ENCODE measurements around the gene TAS2R19.
"Not testable (repeated sequence)": the region's sequence is repeated elsewhere in the genome, so short reads cannot be mapped to it uniquely, and the experiment has no call there.

The TAS2R19 gene

DNA sequence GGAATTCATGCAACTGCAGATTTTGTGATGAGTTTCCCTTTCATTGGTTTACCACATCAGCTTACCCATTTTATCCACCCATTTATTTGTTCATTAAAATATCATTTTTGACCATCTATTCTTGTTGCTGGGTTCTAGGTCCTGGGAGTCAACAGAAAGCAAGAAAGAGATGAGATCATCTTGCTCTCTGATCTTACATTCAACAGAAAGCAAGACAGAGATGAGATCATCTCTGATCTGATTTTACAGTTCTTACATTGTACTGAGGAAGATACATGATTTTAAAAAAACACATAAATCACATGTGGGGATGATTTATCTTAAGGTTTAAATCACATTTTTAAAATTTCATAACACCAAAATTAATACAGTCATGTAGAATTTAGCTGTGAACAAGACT is 37.4 kb upstream of the TAS2R19 start:
- H3K36me3 ChIP-seq (ENCODE audit: control insufficient read depth, insufficient read depth, low read length): no peaks in the 10 kb centered on the region
- TF ChIP-seq, protein P1, sequence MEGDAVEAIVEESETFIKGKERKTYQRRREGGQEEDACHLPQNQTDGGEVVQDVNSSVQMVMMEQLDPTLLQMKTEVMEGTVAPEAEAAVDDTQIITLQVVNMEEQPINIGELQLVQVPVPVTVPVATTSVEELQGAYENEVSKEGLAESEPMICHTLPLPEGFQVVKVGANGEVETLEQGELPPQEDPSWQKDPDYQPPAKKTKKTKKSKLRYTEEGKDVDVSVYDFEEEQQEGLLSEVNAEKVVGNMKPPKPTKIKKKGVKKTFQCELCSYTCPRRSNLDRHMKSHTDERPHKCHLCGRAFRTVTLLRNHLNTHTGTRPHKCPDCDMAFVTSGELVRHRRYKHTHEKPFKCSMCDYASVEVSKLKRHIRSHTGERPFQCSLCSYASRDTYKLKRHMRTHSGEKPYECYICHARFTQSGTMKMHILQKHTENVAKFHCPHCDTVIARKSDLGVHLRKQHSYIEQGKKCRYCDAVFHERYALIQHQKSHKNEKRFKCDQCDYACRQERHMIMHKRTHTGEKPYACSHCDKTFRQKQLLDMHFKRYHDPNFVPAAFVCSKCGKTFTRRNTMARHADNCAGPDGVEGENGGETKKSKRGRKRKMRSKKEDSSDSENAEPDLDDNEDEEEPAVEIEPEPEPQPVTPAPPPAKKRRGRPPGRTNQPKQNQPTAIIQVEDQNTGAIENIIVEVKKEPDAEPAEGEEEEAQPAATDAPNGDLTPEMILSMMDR (IDR thresholded peaks at IDR 0.05; ENCODE audit: insufficient read depth, low read length, poor library complexity, severe bottlenecking): no peak
- no peak overlapping the region for H3K4me3 ChIP-seq (replicated peaks; ENCODE audit: low read depth, low read length)
- no peak for DNase-seq (ENCODE audit: extremely low read depth, insufficient read length)
- no peaks in the 10 kb centered on the region for H3K27me3 ChIP-seq (replicated peaks; ENCODE audit: control insufficient read depth, insufficient read depth, low read length)

DNA sequence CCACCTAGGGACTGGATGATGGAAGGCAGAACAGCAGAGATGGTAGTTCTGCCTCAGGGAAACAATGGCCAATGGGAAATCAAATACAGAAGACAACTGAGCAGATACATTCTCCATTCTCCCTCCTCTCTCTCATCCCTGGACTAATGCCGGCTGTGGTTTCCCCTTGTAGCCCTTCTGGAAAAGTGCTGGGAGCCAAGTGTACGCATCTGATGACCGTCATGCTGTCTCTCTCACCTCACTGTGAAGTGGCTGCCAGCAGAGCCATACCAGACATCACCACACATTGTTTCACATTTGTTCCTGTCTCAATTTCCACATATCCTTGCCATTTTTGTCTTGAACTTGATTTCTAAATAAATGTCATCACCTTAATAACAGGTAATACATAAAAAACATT is 36.6 kb upstream of the TAS2R19 start:
- DNase-seq (ENCODE audit: extremely low read depth, insufficient read length): no peak
- no peaks in the 10 kb centered on the region for H3K27me3 ChIP-seq (replicated peaks; ENCODE audit: control insufficient read depth, insufficient read depth, low read length)
- no peak overlapping the region for H3K4me3 ChIP-seq (replicated peaks; ENCODE audit: low read depth, low read length)
- no peaks in the 10 kb centered on the region for H3K36me3 ChIP-seq (ENCODE audit: control insufficient read depth, insufficient read depth, low read length)
- TF ChIP-seq, protein P1 (IDR thresholded peaks at IDR 0.05; ENCODE audit: insufficient read depth, low read length, poor library complexity, severe bottlenecking): no peak

DNA sequence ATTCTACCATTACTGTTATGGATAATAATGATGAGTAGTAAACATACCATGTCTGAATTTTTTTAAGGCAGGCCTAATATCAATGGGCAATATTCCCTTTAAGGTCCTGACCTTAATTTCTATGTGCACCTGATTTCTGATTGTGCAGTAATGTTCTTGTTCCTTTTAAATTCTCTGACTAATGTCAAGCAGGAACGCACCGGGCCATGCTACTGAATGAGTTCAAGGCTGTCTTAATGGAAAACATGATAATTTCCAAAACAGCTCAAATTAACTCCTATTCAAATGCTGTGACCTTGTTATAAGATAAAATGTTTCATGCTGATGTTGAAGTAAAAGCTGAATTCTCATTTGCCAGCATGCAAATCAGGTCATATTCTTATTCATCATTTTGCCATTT is 32.9 kb upstream of the TAS2R19 start:
- DNase-seq (ENCODE audit: extremely low read depth, insufficient read length): no peak
- TF ChIP-seq, protein P1 (IDR thresholded peaks at IDR 0.05; ENCODE audit: insufficient read depth, low read length, poor library complexity, severe bottlenecking): no peak
- Histone ChIP-seq H3K27me3 (replicated peaks; ENCODE audit: control insufficient read depth, insufficient read depth, low read length) (no peaks in the 10 kb centered on the region), H3K4me3 (replicated peaks; ENCODE audit: low read depth, low read length) (no peak overlapping the region), H3K36me3 (ENCODE audit: control insufficient read depth, insufficient read depth, low read length) (no peaks in the 10 kb centered on the region)

DNA sequence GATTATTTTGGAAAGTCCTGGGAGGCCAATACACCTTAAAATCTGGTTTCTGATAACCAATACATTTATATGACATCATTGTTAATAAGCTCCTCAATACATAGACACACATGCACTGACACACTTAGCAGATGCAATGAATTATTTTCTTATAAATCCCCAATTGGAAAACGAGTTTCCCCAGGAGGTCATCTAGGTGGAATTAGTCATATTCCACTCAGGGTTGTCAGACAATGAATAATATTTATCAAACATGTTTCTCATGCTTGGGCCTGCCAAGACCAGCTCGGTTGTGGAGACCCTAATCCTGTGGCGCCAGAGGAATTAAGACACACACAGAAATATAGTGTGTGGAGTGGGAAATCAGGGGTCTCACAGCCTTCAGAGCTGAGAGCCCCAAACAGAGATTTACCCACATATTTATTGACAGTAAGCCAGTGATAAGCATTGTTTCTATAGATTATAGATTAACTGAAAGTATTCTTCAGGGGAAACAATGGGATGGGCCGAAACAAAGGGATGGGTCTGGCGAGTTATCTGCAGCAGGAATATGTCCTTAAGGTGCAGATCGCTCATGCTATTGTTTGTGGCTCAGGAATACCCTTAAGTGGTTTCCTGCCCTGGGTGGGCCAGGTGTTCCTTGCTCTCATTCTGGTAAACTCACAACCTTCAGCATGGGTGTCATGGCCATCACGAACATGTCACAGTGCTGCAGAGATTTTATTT is 27.5 kb upstream of the TAS2R19 start:
- H3K27me3 ChIP-seq (replicated peaks; ENCODE audit: control insufficient read depth, insufficient read depth, low read length); H3K36me3 ChIP-seq (ENCODE audit: control insufficient read depth, insufficient read depth, low read length); H3K4me3 ChIP-seq (replicated peaks; ENCODE audit: low read depth, low read length); DNase-seq (ENCODE audit: extremely low read depth, insufficient read length): not testable (repeated sequence)

DNA sequence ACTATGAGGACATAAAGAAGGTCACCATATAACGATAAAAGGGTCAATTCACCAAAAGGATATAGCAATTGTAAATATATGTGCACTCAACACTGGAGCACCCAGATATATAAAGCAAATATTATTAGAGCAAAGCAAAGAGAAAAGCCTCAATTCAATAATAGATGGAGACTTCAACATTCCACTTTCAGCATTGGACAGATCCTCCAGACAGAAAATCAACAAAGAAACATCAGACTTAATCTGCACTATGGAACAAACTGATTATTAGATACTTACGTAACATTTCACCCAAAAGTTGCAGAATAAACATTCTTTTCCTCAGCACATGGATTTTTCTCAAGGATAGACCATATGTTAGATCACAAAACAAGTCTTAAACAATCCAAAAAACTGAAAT is 18.9 kb upstream of the TAS2R19 start:
- not testable (repeated sequence) for H3K4me3 ChIP-seq (replicated peaks; ENCODE audit: low read depth, low read length); H3K27me3 ChIP-seq (replicated peaks; ENCODE audit: control insufficient read depth, insufficient read depth, low read length); H3K36me3 ChIP-seq (ENCODE audit: control insufficient read depth, insufficient read depth, low read length); DNase-seq (ENCODE audit: extremely low read depth, insufficient read length)

DNA sequence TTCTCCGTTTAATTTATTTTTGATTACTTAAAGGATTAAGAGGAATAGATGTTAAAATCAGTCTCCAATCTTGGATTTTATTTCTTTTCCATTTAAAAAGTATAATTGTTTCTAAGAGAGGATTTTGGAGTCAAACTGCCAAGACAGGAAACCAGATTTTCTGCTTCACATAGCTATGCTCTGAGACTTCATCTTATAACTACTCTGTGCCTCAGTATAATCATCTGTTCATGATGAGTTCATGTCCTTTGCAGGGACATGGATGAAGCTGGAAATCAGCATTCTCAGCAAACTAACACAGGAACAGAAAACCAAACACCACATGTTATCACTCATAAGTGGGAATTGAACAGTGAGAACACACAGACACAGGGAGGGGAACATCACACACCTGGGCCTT is 17.7 kb upstream of the TAS2R19 start:
- no peak for DNase-seq (ENCODE audit: extremely low read depth, insufficient read length)
- no peaks in the 10 kb centered on the region for H3K36me3 ChIP-seq (ENCODE audit: control insufficient read depth, insufficient read depth, low read length)
- TF ChIP-seq, protein P1 (IDR thresholded peaks at IDR 0.05; ENCODE audit: insufficient read depth, low read length, poor library complexity, severe bottlenecking): no peak
- no peaks in the 10 kb centered on the region for H3K27me3 ChIP-seq (replicated peaks; ENCODE audit: control insufficient read depth, insufficient read depth, low read length)
- no peak overlapping the region for H3K4me3 ChIP-seq (replicated peaks; ENCODE audit: low read depth, low read length)

DNA sequence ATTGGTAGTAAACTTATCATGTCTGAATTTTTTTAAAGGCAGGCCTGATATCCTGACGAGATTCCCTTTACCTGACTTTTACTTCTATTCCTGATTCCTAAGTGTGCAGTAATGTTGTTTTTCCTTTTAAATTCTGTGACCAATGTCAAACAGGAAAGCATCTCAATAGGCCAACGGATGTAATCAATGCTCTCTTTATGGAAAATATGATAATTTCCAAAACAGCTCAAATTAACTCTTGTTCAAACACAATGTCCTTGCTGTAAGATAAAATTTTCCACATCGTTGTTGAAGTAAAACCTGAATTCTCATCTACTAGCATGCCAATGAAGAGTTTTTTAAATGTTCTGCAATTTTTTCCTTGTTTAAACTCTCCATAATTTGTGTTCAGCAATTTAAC is 16.8 kb upstream of the TAS2R19 start:
- DNase-seq (ENCODE audit: extremely low read depth, insufficient read length): no peak
- TF ChIP-seq, protein P1 (IDR thresholded peaks at IDR 0.05; ENCODE audit: insufficient read depth, low read length, poor library complexity, severe bottlenecking): no peak
- no peak overlapping the region for H3K4me3 ChIP-seq (replicated peaks; ENCODE audit: low read depth, low read length)
- no peaks in the 10 kb centered on the region for H3K27me3 ChIP-seq (replicated peaks; ENCODE audit: control insufficient read depth, insufficient read depth, low read length)
- no peaks in the 10 kb centered on the region for H3K36me3 ChIP-seq (ENCODE audit: control insufficient read depth, insufficient read depth, low read length)

DNA sequence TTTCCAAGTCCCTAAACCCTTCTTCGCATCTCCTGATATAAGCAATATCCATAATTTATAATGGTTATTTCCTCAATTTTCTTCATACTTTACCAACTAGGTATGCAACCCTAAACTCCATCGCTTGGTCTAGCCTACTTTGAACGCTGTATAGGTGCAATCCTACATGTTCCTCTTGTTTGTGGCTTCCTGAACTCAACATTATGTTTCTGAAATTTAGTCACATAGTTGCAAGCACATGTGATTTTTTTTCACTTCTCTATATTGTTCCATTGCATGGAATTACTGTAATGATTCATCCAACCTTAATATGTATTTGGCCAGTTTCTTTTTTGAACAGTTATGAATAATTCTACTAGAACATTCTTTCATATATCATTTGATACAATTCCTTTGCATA is 11.5 kb upstream of the TAS2R19 start:
- not testable (repeated sequence) for DNase-seq (ENCODE audit: extremely low read depth, insufficient read length); H3K27me3 ChIP-seq (replicated peaks; ENCODE audit: control insufficient read depth, insufficient read depth, low read length); H3K36me3 ChIP-seq (ENCODE audit: control insufficient read depth, insufficient read depth, low read length); H3K4me3 ChIP-seq (replicated peaks; ENCODE audit: low read depth, low read length)
